DND-41 (cell line): Measurements from ENCODE around the gene INSYN2A.

Experiments used
- ATAC-seq: fragments of 200-7000 bp; cut with Tn5 transposase; 3 replicates; pipeline ENCODE4 v1.9.1; 2021; ENCODE audit warnings: low read depth; ENCODE audit not compliant: insufficient read depth
- DNase-seq: peaks from one replicate; pipeline ENCODE4 v3.0.0-alpha.2; 2020
- H2AFZ ChIP-seq: 2 replicates; pipeline ENCODE4 v1.6.0; 2012; ENCODE audit warnings: low read depth, low read length
- H3K27ac ChIP-seq: 2 replicates; pipeline ENCODE4 v1.5.1; 2012; ENCODE audit warnings: low read length, inconsistent platforms
- H3K27me3 ChIP-seq: fragments of 200-600 bp; sonication (generic); 2 replicates; pipeline ENCODE4 v1.6.0; 2012; ENCODE audit warnings: low read length, mild to moderate bottlenecking, inconsistent platforms; ENCODE audit not compliant: insufficient read depth, poor library complexity
- H3K36me3 ChIP-seq: 2 replicates; pipeline ENCODE4 v1.5.1; 2012; ENCODE audit warnings: low read length, inconsistent platforms; ENCODE audit not compliant: insufficient read depth
- H3K4me1 ChIP-seq: 2 replicates; pipeline ENCODE4 v1.5.1; 2012; ENCODE audit warnings: mild to moderate bottlenecking, low read length; ENCODE audit not compliant: insufficient read depth
- H3K4me2 ChIP-seq: 2 replicates; pipeline ENCODE4 v1.6.0; 2012; ENCODE audit warnings: mild to moderate bottlenecking, moderate library complexity, low read length, inconsistent platforms; ENCODE audit not compliant: insufficient read depth
- H3K4me3 ChIP-seq, 2 experiments: fragments of 200-600 bp in 1 of 2; shearing (Covaris generic) in 1 of 2; 2 replicates each; pipeline ENCODE4 v1.5.1; 2012 to 2016; ENCODE audit warnings: inconsistent platforms in 2 of 2, low read length in 2 of 2, mild to moderate bottlenecking in 2 of 2, low read depth in 1 of 2, moderate library complexity in 1 of 2
- H3K79me2 ChIP-seq: 2 replicates; pipeline ENCODE4 v1.6.0; 2012; ENCODE audit warnings: low read length, inconsistent platforms; ENCODE audit not compliant: insufficient read depth
- H3K9ac ChIP-seq: 2 replicates; pipeline ENCODE4 v1.6.0; 2012; ENCODE audit warnings: low read depth, mild to moderate bottlenecking, inconsistent platforms, low read length, moderate library complexity
- H3K9me3 ChIP-seq: 2 replicates; pipeline ENCODE4 v1.5.1; 2012; ENCODE audit warnings: low read length, moderate library complexity, mild to moderate bottlenecking, inconsistent platforms; ENCODE audit not compliant: insufficient read depth, severe bottlenecking
- H4K20me1 ChIP-seq: 2 replicates; pipeline ENCODE4 v1.6.0; 2012; ENCODE audit warnings: low read length; ENCODE audit not compliant: insufficient read depth
- CTCF ChIP-seq: IDR thresholded peaks from 2 replicates; pipeline ENCODE4 v1.5.1; 2012; ENCODE audit warnings: borderline replicate concordance, low read length, moderate library complexity, mild to moderate bottlenecking; ENCODE audit not compliant: poor library complexity, severe bottlenecking; ENCODE audit errors: extremely low read depth
- EZH2 ChIP-seq: IDR thresholded peaks from 3 replicates; pipeline ENCODE4 v1.6.1; 2012; ENCODE audit warnings: borderline replicate concordance, low read depth, mild to moderate bottlenecking, moderate library complexity, low read length, inconsistent platforms; ENCODE audit not compliant: severe bottlenecking

The INSYN2A gene

GRCh38 chr10:127146661-127147060, 49.7 kb downstream of the INSYN2A start:
- TF ChIP-seq CTCF (no peak), EZH2 (no peak)
- H3K4me1 ChIP-seq, result peaks cover 8% of the 10 kb centered on the region; the same call in 1 of the 2 replicates
- H3K36me3 ChIP-seq, result no peaks in the 10 kb centered on the region
- H4K20me1 ChIP-seq, result no peaks in the 10 kb centered on the region; the same call in 1 of the 2 replicates
- no peak overlapping the region for H3K4me3 ChIP-seq
- no peaks in the 10 kb centered on the region for H3K79me2 ChIP-seq
- no peak overlapping the region for H3K9ac ChIP-seq
- ATAC-seq (no peak), DNase-seq (no peak)
- H2AFZ ChIP-seq, result no peak overlapping the region
- H3K27ac ChIP-seq, result no peak overlapping the region
- no peak overlapping the region for H3K4me2 ChIP-seq
- H3K27me3 ChIP-seq, result no peaks in the 10 kb centered on the region
- no peaks in the 10 kb centered on the region for H3K9me3 ChIP-seq
